ENCODE results near the gene GZMB.

GZMB gene

DNA sequence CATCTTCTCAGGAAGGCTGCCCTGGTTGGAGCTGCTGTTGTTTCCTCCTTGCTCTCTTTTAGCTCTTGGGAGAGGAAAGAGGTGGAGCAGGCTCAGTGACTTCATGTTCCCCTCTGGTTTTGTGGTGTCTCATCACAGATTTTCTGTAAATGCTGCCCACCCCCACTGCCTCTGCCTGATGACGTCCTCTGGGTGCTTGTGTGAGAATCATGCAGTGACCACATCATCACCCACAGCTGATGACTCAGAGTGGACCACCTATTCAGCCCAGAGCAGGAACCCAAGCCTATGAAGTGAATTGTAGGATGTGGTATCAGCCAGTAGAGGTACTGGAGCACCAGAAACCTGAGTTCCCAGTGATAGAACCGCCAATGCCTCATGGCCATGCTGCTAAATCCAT, at the start of gene GZMB:
Gene GZMB, minus strand, starts transcription at position 33 of the 400 bp plus-strand sequence. Its CDS starts 30 bp downstream, at position 3.
- Mint-ChIP-seq H3K9me3 (no peaks in the 10 kb centered on the region), H3K4me1 (no peaks in the 10 kb centered on the region), H3K27me3 (ENCODE audit: low read depth) (peaks cover 3% of the 10 kb centered on the region), H3K4me3 (no peak within 1 kb of the TSS), H3K27ac (no peak within 1 kb of the TSS), H3K36me3 (ENCODE audit: low read depth) (no peaks in the 10 kb centered on the region)
- TF ChIP-seq CTCF (IDR thresholded peaks at IDR 0.05; ENCODE audit: unreplicated experiment in 3 of 3), result no peak

- H3K27ac Mint-ChIP-seq, result no peak overlapping the region
- no peaks in the 10 kb centered on the region for H3K9me3 Mint-ChIP-seq
- H3K4me1 Mint-ChIP-seq, result peaks cover 10% of the 10 kb centered on the region
- H3K27me3 Mint-ChIP-seq (ENCODE audit: low read depth), result peaks cover 10% of the 10 kb centered on the region
- no peaks in the 10 kb centered on the region for H3K36me3 Mint-ChIP-seq (ENCODE audit: low read depth)
- no peak for TF ChIP-seq CTCF (IDR thresholded peaks at IDR 0.05; ENCODE audit: unreplicated experiment in 3 of 3)
- H3K4me3 Mint-ChIP-seq, result no peak overlapping the region
Observed at GRCh38 chr14:24681056-24681455, 47.1 kb upstream of the GZMB start.

DNA sequence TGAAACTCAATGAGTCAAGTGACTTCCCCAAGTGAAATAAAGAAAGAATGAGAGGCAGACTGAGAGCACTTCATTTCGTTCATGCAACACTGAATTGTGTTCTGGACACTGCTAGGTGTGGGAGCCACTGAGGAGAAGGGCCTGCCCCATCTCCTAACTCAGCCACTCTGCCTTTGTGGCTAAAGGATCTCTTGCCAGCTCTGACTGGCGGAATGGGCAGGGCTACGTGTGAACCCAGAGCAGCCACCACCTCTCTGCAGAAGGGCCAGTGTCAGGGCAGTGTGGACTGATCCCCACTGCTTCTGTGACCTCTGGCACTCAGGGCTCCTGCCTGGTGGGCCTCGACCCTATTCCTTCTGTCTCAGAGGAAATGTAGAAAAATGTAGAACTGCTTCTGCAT, 46.5 kb upstream of the GZMB start:
- Mint-ChIP-seq H3K36me3 (ENCODE audit: low read depth) (no peaks in the 10 kb centered on the region), H3K27ac (no peak overlapping the region)
- no peak for TF ChIP-seq CTCF (IDR thresholded peaks at IDR 0.05; ENCODE audit: unreplicated experiment in 3 of 3)

DNA sequence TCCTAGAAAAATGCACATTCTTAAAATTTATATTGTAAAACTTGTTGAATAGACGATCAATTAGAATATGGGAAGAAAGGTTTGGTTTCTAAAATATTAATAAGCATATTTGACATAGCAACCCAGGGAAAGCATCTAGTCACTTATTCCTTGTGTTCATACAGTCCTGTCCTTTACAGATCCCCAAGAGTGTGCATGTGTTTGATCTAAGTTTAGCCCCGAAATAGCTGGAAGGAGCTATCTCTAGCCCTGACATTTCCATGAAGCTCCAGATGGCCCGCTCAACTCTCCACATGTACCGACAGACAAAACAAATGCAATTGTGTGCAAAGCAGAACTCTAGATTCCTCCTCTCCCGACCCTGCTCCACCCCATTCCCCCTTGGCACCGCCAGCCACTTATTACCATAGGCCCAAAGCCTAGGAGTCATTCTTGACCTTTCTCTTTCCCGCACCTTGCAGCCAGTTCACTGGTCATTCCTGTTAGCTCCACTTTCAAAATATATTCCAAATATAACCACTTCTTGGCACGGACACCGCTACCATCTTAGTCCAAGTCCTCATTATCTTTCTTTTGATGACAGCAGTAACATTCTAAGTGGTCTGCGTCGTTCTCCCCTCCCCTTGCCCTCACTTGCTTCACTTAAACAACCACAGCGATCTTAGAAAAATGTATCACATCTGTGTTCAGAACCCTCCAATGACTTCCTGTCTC, 45.4 kb upstream of the GZMB start:
- peak in 2 of 3 experiments; percentile 15 to 17 for TF ChIP-seq CTCF (IDR thresholded peaks at IDR 0.05; ENCODE audit: unreplicated experiment in 3 of 3)
- H3K9me3 Mint-ChIP-seq, result no peaks in the 10 kb centered on the region

More for the DNA sequence above, 46.5 kb upstream of the GZMB start:
- Mint-ChIP-seq H3K4me3 (no peak overlapping the region), H3K27me3 (ENCODE audit: low read depth) (peaks cover 11% of the 10 kb centered on the region), H3K4me1 (peaks cover 10% of the 10 kb centered on the region), H3K9me3 (no peaks in the 10 kb centered on the region)

DNA sequence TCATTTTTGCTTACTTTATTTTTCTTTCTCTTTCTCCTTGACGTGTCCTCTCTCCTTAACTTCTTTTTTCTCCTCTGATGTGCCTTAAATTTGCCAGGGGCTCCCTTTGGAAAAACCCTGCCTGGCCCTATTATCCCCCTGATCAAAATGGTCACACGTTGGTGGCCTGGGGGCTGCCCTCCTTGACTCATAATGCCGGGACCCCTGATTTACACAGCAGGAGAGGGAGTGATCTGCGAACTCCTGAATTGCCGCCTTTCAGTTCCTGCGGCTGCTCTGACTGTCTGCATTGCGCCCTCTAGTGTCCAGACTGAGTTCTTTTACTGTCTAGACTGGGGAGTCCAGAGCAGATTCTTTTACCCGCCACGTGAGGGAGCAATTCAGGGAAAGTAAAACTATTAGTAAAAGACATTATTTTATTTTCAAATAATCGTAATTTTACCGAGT, 44.8 kb upstream of the GZMB start:
- TF ChIP-seq CTCF (IDR thresholded peaks at IDR 0.05; ENCODE audit: unreplicated experiment in 3 of 3), result peak; percentile 96 to 98 (median 97)
- Mint-ChIP-seq H3K9me3 (no peaks in the 10 kb centered on the region), H3K4me3 (peak overlapping the region; percentile 67 to 83 (median 77)), H3K27me3 (ENCODE audit: low read depth) (peaks cover 25% of the 10 kb centered on the region), H3K4me1 (peaks cover 10% of the 10 kb centered on the region), H3K27ac (no peak overlapping the region), H3K36me3 (ENCODE audit: low read depth) (no peaks in the 10 kb centered on the region)

More for the DNA sequence above, 45.4 kb upstream of the GZMB start:
- no peak overlapping the region for H3K4me3 Mint-ChIP-seq
- no peaks in the 10 kb centered on the region for H3K36me3 Mint-ChIP-seq (ENCODE audit: low read depth)
- H3K27ac Mint-ChIP-seq, result no peak overlapping the region
- H3K27me3 Mint-ChIP-seq (ENCODE audit: low read depth), result peaks cover 19% of the 10 kb centered on the region
- peaks cover 10% of the 10 kb centered on the region for H3K4me1 Mint-ChIP-seq

- H3K36me3 Mint-ChIP-seq (ENCODE audit: low read depth), result no peaks in the 10 kb centered on the region
- H3K4me1 Mint-ChIP-seq, result peaks cover 10% of the 10 kb centered on the region
- no peak overlapping the region for H3K27ac Mint-ChIP-seq
- no peak overlapping the region for H3K4me3 Mint-ChIP-seq
- no peak for TF ChIP-seq CTCF (IDR thresholded peaks at IDR 0.05; ENCODE audit: unreplicated experiment in 3 of 3)
- no peaks in the 10 kb centered on the region for H3K9me3 Mint-ChIP-seq
- peaks cover 33% of the 10 kb centered on the region for H3K27me3 Mint-ChIP-seq (ENCODE audit: low read depth)
Observed at GRCh38 chr14:24677956-24678355, 44.0 kb upstream of the GZMB start.

Data from nephron (organoid).